ENCODE results near the gene SRPK2. TPM values are rescaled to one million over a fixed set of nuclear protein-coding genes. Genes with fewer than 3 reads are reported as not detected.

The SRPK2 gene
- total and polyA plus RNA-seq, 2 of the 13 experiments (the other 11 are each of a cell fraction or from before 2014, with no cell fraction given) = 10.1 to 22.3 TPM

DNA sequence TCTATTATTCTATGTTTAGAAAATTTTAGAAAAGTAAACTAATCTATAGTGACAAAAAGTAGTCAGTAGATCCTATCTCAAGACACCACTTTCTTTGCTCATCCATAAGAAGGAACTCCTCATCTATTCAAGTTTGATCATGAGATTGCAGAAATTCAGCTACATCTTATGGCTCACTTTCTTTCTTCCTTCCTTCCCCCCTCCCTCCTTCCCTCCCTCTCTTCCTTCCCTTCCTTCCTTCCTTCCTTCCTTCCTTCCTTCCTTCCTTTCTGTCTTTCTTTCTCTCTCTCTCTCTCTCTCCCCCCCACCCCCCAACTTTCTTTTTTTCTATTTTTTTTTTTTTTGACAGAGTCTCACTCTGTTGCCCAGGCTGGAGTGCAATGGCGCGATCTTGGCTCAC lies 35.3 kb upstream of the SRPK2 start:
- DNase-seq (ENCODE audit: low spot score) = no peak
- POLR2A ChIA-PET = no interaction called here
- no peaks in the 10 kb centered on the region for H3K36me3 ChIP-seq (replicated peaks in 1 of 2; ENCODE audit: control insufficient read depth in 1 of 2, insufficient read depth in 2 of 2, low read length in 2 of 2)
- TF ChIP-seq MAFK (conservative IDR thresholded peaks at IDR 0.05 in 1 of 2, IDR thresholded peaks at IDR 0.05 in 1 of 2; ENCODE audit: low read length in 2 of 2) (no peak), ZNF382 (CRISPR knock-in tag; IDR thresholded peaks at IDR 0.05; ENCODE audit: borderline replicate concordance) (no peak), ZNF44 (CRISPR knock-in tag; IDR thresholded peaks at IDR 0.05) (no peak), ZNF790 (CRISPR knock-in tag; IDR thresholded peaks at IDR 0.05; ENCODE audit: borderline replicate concordance) (no peak), ZNF780A (CRISPR knock-in tag; IDR thresholded peaks at IDR 0.05) (no peak), HNRNPK (IDR thresholded peaks at IDR 0.05; ENCODE audit: low read depth, low read length, poor library complexity, severe bottlenecking) (peak; percentile 19), PCBP2 (optimal IDR thresholded peaks at IDR 0.05; ENCODE audit: low read depth, low read length, poor library complexity, severe bottlenecking) (peak; percentile 58), ZNF282 (IDR thresholded peaks at IDR 0.05; ENCODE audit: partially characterized antibody) (no peak)
- TF ChIP-seq, protein P1, sequence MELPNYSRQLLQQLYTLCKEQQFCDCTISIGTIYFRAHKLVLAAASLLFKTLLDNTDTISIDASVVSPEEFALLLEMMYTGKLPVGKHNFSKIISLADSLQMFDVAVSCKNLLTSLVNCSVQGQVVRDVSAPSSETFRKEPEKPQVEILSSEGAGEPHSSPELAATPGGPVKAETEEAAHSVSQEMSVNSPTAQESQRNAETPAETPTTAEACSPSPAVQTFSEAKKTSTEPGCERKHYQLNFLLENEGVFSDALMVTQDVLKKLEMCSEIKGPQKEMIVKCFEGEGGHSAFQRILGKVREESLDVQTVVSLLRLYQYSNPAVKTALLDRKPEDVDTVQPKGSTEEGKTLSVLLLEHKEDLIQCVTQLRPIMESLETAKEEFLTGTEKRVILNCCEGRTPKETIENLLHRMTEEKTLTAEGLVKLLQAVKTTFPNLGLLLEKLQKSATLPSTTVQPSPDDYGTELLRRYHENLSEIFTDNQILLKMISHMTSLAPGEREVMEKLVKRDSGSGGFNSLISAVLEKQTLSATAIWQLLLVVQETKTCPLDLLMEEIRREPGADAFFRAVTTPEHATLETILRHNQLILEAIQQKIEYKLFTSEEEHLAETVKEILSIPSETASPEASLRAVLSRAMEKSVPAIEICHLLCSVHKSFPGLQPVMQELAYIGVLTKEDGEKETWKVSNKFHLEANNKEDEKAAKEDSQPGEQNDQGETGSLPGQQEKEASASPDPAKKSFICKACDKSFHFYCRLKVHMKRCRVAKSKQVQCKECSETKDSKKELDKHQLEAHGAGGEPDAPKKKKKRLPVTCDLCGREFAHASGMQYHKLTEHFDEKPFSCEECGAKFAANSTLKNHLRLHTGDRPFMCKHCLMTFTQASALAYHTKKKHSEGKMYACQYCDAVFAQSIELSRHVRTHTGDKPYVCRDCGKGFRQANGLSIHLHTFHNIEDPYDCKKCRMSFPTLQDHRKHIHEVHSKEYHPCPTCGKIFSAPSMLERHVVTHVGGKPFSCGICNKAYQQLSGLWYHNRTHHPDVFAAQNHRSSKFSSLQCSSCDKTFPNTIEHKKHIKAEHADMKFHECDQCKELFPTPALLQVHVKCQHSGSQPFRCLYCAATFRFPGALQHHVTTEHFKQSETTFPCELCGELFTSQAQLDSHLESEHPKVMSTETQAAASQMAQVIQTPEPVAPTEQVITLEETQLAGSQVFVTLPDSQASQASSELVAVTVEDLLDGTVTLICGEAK (IDR thresholded peaks at IDR 0.05) = no peak
- TF ChIP-seq, protein P1 (CRISPR knock-in tag; IDR thresholded peaks at IDR 0.05) = no peak
- TF ChIP-seq, protein P2, sequence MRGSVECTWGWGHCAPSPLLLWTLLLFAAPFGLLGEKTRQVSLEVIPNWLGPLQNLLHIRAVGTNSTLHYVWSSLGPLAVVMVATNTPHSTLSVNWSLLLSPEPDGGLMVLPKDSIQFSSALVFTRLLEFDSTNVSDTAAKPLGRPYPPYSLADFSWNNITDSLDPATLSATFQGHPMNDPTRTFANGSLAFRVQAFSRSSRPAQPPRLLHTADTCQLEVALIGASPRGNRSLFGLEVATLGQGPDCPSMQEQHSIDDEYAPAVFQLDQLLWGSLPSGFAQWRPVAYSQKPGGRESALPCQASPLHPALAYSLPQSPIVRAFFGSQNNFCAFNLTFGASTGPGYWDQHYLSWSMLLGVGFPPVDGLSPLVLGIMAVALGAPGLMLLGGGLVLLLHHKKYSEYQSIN (CRISPR knock-in tag; IDR thresholded peaks at IDR 0.05; ENCODE audit: borderline replicate concordance) = no peak
- TF ChIP-seq, protein P3, sequence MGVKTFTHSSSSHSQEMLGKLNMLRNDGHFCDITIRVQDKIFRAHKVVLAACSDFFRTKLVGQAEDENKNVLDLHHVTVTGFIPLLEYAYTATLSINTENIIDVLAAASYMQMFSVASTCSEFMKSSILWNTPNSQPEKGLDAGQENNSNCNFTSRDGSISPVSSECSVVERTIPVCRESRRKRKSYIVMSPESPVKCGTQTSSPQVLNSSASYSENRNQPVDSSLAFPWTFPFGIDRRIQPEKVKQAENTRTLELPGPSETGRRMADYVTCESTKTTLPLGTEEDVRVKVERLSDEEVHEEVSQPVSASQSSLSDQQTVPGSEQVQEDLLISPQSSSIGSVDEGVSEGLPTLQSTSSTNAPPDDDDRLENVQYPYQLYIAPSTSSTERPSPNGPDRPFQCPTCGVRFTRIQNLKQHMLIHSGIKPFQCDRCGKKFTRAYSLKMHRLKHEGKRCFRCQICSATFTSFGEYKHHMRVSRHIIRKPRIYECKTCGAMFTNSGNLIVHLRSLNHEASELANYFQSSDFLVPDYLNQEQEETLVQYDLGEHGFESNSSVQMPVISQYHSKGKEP (CRISPR knock-in tag; IDR thresholded peaks at IDR 0.05) = no peak
- H3K9ac ChIP-seq (ENCODE audit: insufficient read depth, low read depth, low read length) = no peak overlapping the region
- WGBS (ENCODE audit: low lambda C conversion rate) = 98% methylated on average over 2 of the region's 2 CpGs
- no TSS peak for BruUV-seq (replicated peaks)
- CTCF ChIA-PET (ENCODE audit: low intra/inter-chr PET ratio, low total read pairs) = no interaction called here
- no peak overlapping the region for H3K27ac ChIP-seq (ENCODE audit: extremely low read length, insufficient read depth, low read length)
- no peak overlapping the region for H3K4me3 ChIP-seq (replicated peaks in 1 of 3; ENCODE audit: insufficient read depth in 1 of 3, low read depth in 2 of 3, low read length in 3 of 3)
- intact Hi-C loops (cut with micrococcal nuclease; ENCODE audit: unreplicated experiment) (no loop called here), in situ Hi-C loops (cut with HindIII; ENCODE audit: extremely low pct_ligation_motif_present, low pct_unique_long_range_greater_than_20kb) (no loop called here)
- H3K79me2 ChIP-seq (ENCODE audit: insufficient read depth, low read length) = no peaks in the 10 kb centered on the region
- H3K4me1 ChIP-seq (ENCODE audit: insufficient read depth, low read length) = peaks cover 19% of the 10 kb centered on the region
- ATAC-seq = no peak
- no peak for FAIRE-seq
- no peaks in the 10 kb centered on the region; a peak in 1 of 5 replicates for H3K27me3 ChIP-seq (ENCODE audit: control insufficient read depth in 1 of 2, insufficient read depth in 2 of 2, low read length in 2 of 2)
- no peak overlapping the region for H2AFZ ChIP-seq (ENCODE audit: low read length)
- H4K20me1 ChIP-seq (ENCODE audit: insufficient read depth, low read length) = no peaks in the 10 kb centered on the region
- no peaks in the 10 kb centered on the region for H3K9me3 ChIP-seq (ENCODE audit: low read length)
- no peak overlapping the region for H3K4me2 ChIP-seq (ENCODE audit: low read depth, low read length)

All from HepG2 (cell line).